Measurements from ENCODE around the gene TADA1.

- TF ChIP-seq POLR2A (IDR thresholded peaks at IDR 0.05; ENCODE audit: low read length) (no peak), GATA1 (IDR thresholded peaks at IDR 0.05; ENCODE audit: low read depth, low read length) (no peak)
Observed at GRCh38 chr1:166882893-166883292, 6.8 kb upstream of the TADA1 start.

Data from erythroblast (primary cell).